Right lobe of liver (tissue), 6 donors: ENCODE measurements around the gene ACOT11. TPM values are rescaled to one million over a fixed set of nuclear protein-coding genes. Genes with fewer than 3 reads are reported as not detected.
A peak's percentile ranks its signal among the peaks of the same experiment; 100 is the strongest.

Experiments
- ATAC-seq, 4 donors: fragments of 200-7000 bp; cut with Tn5 transposase; one replicate each; pipeline ENCODE4 v1.9.1; 2020; ENCODE audit warnings: mild to moderate bottlenecking in 4 of 4, moderate library complexity in 4 of 4
- DNase-seq, 3 donors: peaks; one replicate each; pipeline ENCODE4 v3.0.0-alpha.2; 2020
- H3K27ac ChIP-seq, 3 donors: fragments of 200-600 bp; one replicate each; pipeline ENCODE4 v1.8.0; 2022
- H3K27me3 ChIP-seq, 2 donors: fragments of 200-600 bp; one replicate each; pipeline ENCODE4 v1.8.0; 2022
- H3K36me3 ChIP-seq, 4 donors: fragments of 200-600 bp; sonication (generic) in 1 of 4; one replicate each; pipeline versions ENCODE4 v1.5.1 to v1.8.0; 2017 to 2022; ENCODE audit warnings: control low read depth in 1 of 4
- H3K4me1 ChIP-seq, 4 donors: fragments of 200-600 bp; sonication (generic) in 1 of 4; one replicate each; pipeline versions ENCODE4 v1.5.1 to v1.8.0; 2017 to 2022; ENCODE audit warnings: control low read depth in 1 of 4
- H3K4me3 ChIP-seq, 3 donors: fragments of 200-600 bp; one replicate each; pipeline ENCODE4 v1.8.0; 2022
- H3K9me3 ChIP-seq, 4 donors: fragments of 200-600 bp; sonication (generic) in 1 of 4; one replicate each; pipeline versions ENCODE4 v1.5.1 to v1.8.0; 2017 to 2022; ENCODE audit warnings: control low read depth in 1 of 4
- POLR2A ChIP-seq: fragments of 450-650 bp; IDR thresholded peaks from one replicate; pipeline ENCODE4 v1.6.1; 2017; ENCODE audit warnings: antibody characterized with exemption, mild to moderate bottlenecking
- WGBS: methylation state at CpG from one replicate; pipeline ENCODE4 v1.1.6; 2018; ENCODE audit warnings: low coverage, low lambda C conversion rate; ENCODE audit not compliant: insufficient coverage; ENCODE audit errors: missing lambda C conversion rate; 5-methylcytosine and 5-hydroxymethylcytosine counted together
- intact Hi-C, 2 donors: fragments of 100-400 bp; cut with DNase I; formaldehyde crosslinking; loops; one replicate each; pipeline versions ENCODE4 v1.11.2 to v1.14.1; 2022
- total RNA-seq, 6 experiments: library from RNA; depleted of rRNA in 2 of 6; stranded (reverse); fragments of >200 nt in 2 of 6; fragmentation: NEBNext Ultra II Directional in 3 of 6; extraction: Animal tissue kit (Norgen Biotek cat#: 25700) in 3 of 6; gene quantifications; one replicate each; pipeline versions ENCODE4 v1.1.0 to v1.2.4, GENCODE V29; 2016 to 2023
- TF ChIP-seq, protein P1 (sequence below), 4 donors: fragments of 200-600 bp in 3 of 4; fragments of 450-650 bp in 1 of 4; IDR thresholded peaks; one replicate each; pipeline versions ENCODE4 v1.5.1 to v1.8.0; 2016 to 2022; ENCODE audit warnings: antibody characterized with exemption in 4 of 4, mild to moderate bottlenecking in 2 of 4
- donor health status: DM: no; HTN: yes; CAD: no.
- donor health status: DM: no; HTN: no; CAD: no.
- donor health status: DM: no; HTN: no; CAD: no.
- donor health status: DM: no; HTN: yes; CAD: no.
- donor health status: DM: no; HTN: yes; CAD: no.

ACOT11 gene
- total RNA-seq, 6 experiments from 2014 or later: 0.50 to 1.3 (median 0.84) TPM

DNA sequence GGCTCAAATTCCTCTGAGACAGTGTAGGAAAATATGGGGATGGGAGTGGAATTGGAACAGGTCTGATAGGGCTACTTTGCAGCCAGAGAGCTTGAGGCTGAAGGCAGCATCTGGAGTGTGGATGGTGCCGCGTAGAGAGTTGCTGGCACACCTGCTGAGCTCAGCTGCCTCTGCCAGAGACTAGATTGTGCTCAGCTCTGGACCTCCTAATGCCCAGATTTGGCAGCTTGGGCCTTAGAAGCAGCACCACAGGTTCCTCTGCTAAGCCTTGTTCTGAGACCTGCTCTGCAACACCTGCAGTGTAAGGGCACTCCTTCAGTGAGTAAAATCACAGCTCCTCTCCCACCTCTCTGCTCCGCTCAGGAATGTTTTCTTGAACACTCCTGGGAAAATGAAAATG is 23.3 kb downstream of the ACOT11 start:
- H3K4me3 ChIP-seq: no peak overlapping the region
- no peak overlapping the region for H3K27ac ChIP-seq
- WGBS: 90% methylated on average over 2 of the region's 3 CpGs
- H3K36me3 ChIP-seq: no peaks in the 10 kb centered on the region
- H3K9me3 ChIP-seq: no peaks in the 10 kb centered on the region
- no peaks in the 10 kb centered on the region for H3K27me3 ChIP-seq
- no peaks in the 10 kb centered on the region for H3K4me1 ChIP-seq
- DNase-seq (peak in 1 of 3 donors; percentile 22), ATAC-seq (no peak)
- intact Hi-C loops: no loop called here
- TF ChIP-seq POLR2A: no peak
- TF ChIP-seq, protein P1, sequence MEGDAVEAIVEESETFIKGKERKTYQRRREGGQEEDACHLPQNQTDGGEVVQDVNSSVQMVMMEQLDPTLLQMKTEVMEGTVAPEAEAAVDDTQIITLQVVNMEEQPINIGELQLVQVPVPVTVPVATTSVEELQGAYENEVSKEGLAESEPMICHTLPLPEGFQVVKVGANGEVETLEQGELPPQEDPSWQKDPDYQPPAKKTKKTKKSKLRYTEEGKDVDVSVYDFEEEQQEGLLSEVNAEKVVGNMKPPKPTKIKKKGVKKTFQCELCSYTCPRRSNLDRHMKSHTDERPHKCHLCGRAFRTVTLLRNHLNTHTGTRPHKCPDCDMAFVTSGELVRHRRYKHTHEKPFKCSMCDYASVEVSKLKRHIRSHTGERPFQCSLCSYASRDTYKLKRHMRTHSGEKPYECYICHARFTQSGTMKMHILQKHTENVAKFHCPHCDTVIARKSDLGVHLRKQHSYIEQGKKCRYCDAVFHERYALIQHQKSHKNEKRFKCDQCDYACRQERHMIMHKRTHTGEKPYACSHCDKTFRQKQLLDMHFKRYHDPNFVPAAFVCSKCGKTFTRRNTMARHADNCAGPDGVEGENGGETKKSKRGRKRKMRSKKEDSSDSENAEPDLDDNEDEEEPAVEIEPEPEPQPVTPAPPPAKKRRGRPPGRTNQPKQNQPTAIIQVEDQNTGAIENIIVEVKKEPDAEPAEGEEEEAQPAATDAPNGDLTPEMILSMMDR (IDR thresholded peaks at IDR 0.05): no peak

DNA sequence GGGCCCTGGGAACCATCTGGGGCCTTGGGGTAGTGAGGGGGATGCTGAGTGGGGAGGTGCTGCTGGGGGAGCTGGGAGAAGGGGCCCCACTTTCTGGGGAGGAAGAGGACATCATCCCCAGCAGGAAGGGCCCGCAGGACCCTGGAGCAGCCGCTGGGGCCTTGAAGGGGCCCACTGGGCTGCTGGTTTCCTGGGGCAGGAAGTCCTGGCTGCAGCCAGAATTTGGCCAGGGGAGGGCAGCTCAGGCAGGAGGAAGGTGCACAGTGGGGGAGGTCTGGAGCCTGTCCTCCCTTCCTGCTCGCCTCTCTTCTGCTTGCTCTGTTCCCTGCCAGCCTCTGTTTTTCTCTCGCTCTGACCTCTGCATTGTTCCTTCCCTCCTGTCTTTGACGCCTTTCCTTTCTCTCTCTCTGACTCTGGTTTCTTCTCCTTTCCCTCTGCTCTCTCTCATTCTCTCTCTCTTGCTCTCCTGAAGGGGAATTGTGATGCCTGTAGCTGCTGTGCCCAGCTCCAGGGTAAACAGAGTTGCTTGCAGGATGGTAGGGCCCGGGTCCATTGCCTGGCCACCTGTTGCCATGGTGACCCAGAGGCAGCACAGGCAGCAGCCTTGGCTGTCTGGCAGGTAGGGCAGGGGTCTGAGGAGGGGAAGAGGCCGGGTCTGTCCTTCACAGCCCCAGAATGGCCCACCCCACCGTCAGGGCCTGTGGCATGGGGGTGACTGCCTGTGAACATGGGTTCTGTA is 23.9 kb downstream of the ACOT11 start:
- H3K27ac ChIP-seq: no peak overlapping the region
- no peak overlapping the region for H3K4me3 ChIP-seq
- H3K36me3 ChIP-seq: no peaks in the 10 kb centered on the region
- DNase-seq (peak in 1 of 3 donors; percentile 48), ATAC-seq (peak in 3 of 4 donors; percentile 37 to 45 (median 41))
- WGBS: 35% methylated on average over 2 of the region's 8 CpGs
- no peaks in the 10 kb centered on the region for H3K4me1 ChIP-seq
- TF ChIP-seq POLR2A: no peak
- TF ChIP-seq, protein P1 (IDR thresholded peaks at IDR 0.05): no peak
- intact Hi-C loops: no loop called here
- H3K27me3 ChIP-seq: no peaks in the 10 kb centered on the region
- H3K9me3 ChIP-seq: no peaks in the 10 kb centered on the region

DNA sequence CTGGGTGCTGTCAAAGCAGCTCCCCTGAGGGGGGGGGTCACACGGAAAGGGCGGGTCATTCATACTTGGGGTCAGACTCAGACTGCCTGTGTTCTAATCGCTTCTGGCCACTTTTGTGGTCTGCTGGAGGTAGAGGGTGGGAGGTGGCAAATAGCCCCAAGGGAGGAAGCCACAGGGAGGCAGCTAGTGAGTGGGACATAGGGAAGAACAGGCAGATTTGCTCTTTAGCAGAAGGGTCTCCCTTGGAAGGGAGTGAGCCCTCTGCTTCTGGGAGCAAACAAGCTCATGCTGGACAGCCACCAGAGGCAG is 24.5 kb downstream of the ACOT11 start:
- Histone ChIP-seq H3K36me3 (no peaks in the 10 kb centered on the region), H3K4me1 (peaks cover 0 to 3% (median 0%) of the 10 kb centered on the region in 4 donors)
- TF ChIP-seq, protein P1 (IDR thresholded peaks at IDR 0.05): no peak
- no peak for TF ChIP-seq POLR2A

DNA sequence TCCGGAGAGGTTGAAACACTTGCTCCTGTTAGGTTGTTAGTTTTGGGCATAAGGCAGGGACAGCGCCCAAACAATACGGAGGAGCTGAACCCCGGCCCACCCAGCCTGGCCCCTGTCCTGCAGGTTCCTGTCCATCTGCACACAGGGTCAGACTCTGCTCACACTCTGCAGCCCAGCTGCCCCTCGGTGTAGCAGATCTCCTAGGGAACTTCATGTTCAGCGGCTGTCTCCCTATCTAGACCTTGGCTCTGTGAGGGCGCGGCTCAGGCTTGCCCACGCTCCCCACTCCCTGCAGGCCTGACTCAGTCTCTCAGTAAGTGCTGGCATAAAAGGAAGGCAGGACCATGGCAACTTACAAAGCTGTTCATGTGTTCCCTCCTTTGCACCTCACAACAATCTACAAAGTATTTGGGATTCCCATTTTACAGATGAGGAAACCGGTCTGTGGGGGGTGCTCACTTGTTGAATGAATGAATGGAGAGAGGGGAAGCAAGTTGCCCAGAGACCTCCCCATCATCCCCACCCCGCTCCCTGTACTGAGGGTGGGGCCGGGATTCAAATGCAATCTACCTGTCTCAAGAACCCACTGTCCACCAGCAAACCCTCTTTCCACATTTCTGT is 26.2 kb downstream of the ACOT11 start:
- WGBS: 100% methylated on average over 2 of the region's 12 CpGs
- intact Hi-C loops: no loop called here
- Histone ChIP-seq H3K36me3 (no peaks in the 10 kb centered on the region), H3K4me3 (no peak overlapping the region), H3K9me3 (no peaks in the 10 kb centered on the region), H3K4me1 (peaks cover 0 to 8% (median 0%) of the 10 kb centered on the region in 4 donors), H3K27me3 (no peaks in the 10 kb centered on the region), H3K27ac (no peak overlapping the region)
- DNase-seq: peak in 1 of 3 donors; percentile 52
- no peak for ATAC-seq
- TF ChIP-seq POLR2A: no peak
- TF ChIP-seq, protein P1 (IDR thresholded peaks at IDR 0.05): no peak

More for the DNA sequence above, 24.5 kb downstream of the ACOT11 start:
- Histone ChIP-seq H3K4me3 (no peak overlapping the region), H3K27me3 (no peaks in the 10 kb centered on the region), H3K27ac (no peak overlapping the region), H3K9me3 (no peaks in the 10 kb centered on the region)
- WGBS: 72% methylated on average over 3 of the region's 3 CpGs
- intact Hi-C loops: no loop called here
- ATAC-seq (no peak), DNase-seq (no peak)
